Endodermal cell (in vitro differentiated cells): ENCODE data around the gene RNF220. TPM values are rescaled to one million over a fixed set of nuclear protein-coding genes. Genes with fewer than 3 reads are reported as not detected.
A peak's percentile ranks its signal among the peaks of the same experiment; 100 is the strongest.

Experiments used
- DNase-seq: peaks from one replicate; pipeline ENCODE4 v3.0.0-alpha.2; 2017
- H3K27ac ChIP-seq: 2 replicates; pipeline ENCODE4 v1.5.1; 2013; ENCODE audit warnings: mild to moderate bottlenecking, low read depth, low read length, moderate library complexity
- H3K27me3 ChIP-seq: 2 replicates; pipeline ENCODE4 v1.6.1; 2013; ENCODE audit warnings: mild to moderate bottlenecking, low read length, moderate library complexity; ENCODE audit not compliant: insufficient read depth, control insufficient read depth, poor library complexity, severe bottlenecking
- H3K36me3 ChIP-seq: 2 replicates; pipeline ENCODE4 v1.7.0; 2013; ENCODE audit warnings: mild to moderate bottlenecking, low read length, moderate library complexity; ENCODE audit not compliant: control insufficient read depth, insufficient read depth
- H3K4me1 ChIP-seq: one replicate; pipeline ENCODE4 v1.7.0; 2013; ENCODE audit warnings: low read length; ENCODE audit not compliant: control insufficient read depth, insufficient read depth
- H3K4me3 ChIP-seq: 2 replicates; pipeline ENCODE4 v1.5.1; 2013; ENCODE audit warnings: mild to moderate bottlenecking, low read length, moderate library complexity
- H3K9ac ChIP-seq: 2 replicates; pipeline ENCODE4 v1.6.1; 2013; ENCODE audit warnings: mild to moderate bottlenecking, low read length, moderate library complexity; ENCODE audit not compliant: poor library complexity, severe bottlenecking; ENCODE audit errors: extremely low read depth
- H3K9me3 ChIP-seq: 2 replicates; pipeline ENCODE4 v1.6.1; 2013; ENCODE audit warnings: mild to moderate bottlenecking, low read length, moderate library complexity; ENCODE audit not compliant: control insufficient read depth
- H3K27ac Mint-ChIP-seq: 2 replicates; pipeline ENCODE4 v1.8.0; 2020; ENCODE audit warnings: mixed read lengths
- H3K27me3 Mint-ChIP-seq: 2 replicates; pipeline ENCODE4 v1.8.0; 2021; ENCODE audit warnings: mild to moderate bottlenecking, mixed read lengths; ENCODE audit not compliant: insufficient read depth
- H3K36me3 Mint-ChIP-seq: 2 replicates; pipeline ENCODE4 v1.8.0; 2020; ENCODE audit warnings: low read depth, mixed read lengths
- H3K4me1 Mint-ChIP-seq: 2 replicates; pipeline ENCODE4 v1.8.0; 2020; ENCODE audit warnings: mixed read lengths
- H3K4me3 Mint-ChIP-seq: 2 replicates; pipeline ENCODE4 v1.8.0; 2020; ENCODE audit warnings: mild to moderate bottlenecking, moderate library complexity, mixed read lengths
- H3K9me3 Mint-ChIP-seq: 2 replicates; pipeline ENCODE4 v1.8.0; 2020; ENCODE audit warnings: mild to moderate bottlenecking, mixed read lengths
- CTCF ChIP-seq: fragments of 200-600 bp; sonication (generic); conservative IDR thresholded peaks from 2 replicates; pipeline ENCODE4 v1.5.0; 2021; ENCODE audit warnings: antibody characterized with exemption, mild to moderate bottlenecking
- WGBS, 2 experiments: methylation state at CpG; one replicate each; pipeline versions ENCODE4 v1.1.5 to v1.1.7; 2013; ENCODE audit warnings: missing lambda C conversion rate in 2 of 2, mixed read lengths in 1 of 2; ENCODE audit not compliant: insufficient coverage in 1 of 2, insufficient read length in 1 of 2; 5-methylcytosine and 5-hydroxymethylcytosine counted together
- total RNA-seq, 2 donors: library from RNA; stranded (reverse); fragmentation: NEBNext Ultra II Directional in 1 of 2; extraction: Animal tissue kit (Norgen Biotek cat#: 25700) in 1 of 2; gene quantifications; 2 replicates in 1 of 2; 3 replicates in 1 of 2; pipeline ENCODE4 v1.2.1, GENCODE V29; 2021

The RNF220 gene
- total RNA-seq, 2 donors from 2014 or later: 94.6 to 95.5 TPM

- peaks cover 93% of the 10 kb centered on the region for H3K27me3 ChIP-seq
Observed at GRCh38 chr1:44417351-44418021, 12.4 kb downstream of the RNF220 start.

GRCh38 chr1:44418022-44418673, 13.1 kb downstream of the RNF220 start:
- DNase-seq: peak; percentile 77
- Histone ChIP-seq H3K27ac (peak overlapping the region; percentile 27), H3K9ac (no peak overlapping the region), H3K9me3 (no peaks in the 10 kb centered on the region), H3K4me1 (peaks cover 3% of the 10 kb centered on the region), H3K27me3 (peaks cover 92% of the 10 kb centered on the region), H3K4me3 (peak overlapping the region; percentile 71), H3K36me3 (no peaks in the 10 kb centered on the region)
- Mint-ChIP-seq H3K36me3 (no peaks in the 10 kb centered on the region), H3K4me3 (peak overlapping the region; percentile 55), H3K27ac (no peak overlapping the region), H3K27me3 (peaks cover 70% of the 10 kb centered on the region), H3K4me1 (peaks cover 18% of the 10 kb centered on the region), H3K9me3 (no peaks in the 10 kb centered on the region)
- TF ChIP-seq CTCF: no peak
- WGBS, 2 experiments: 5 to 6% methylated on average over 16 to 46 of the region's 46 CpGs

More at GRCh38 chr1:44417351-44418021, 12.4 kb downstream of the RNF220 start:
- H3K4me1 ChIP-seq: peaks cover 3% of the 10 kb centered on the region
- Mint-ChIP-seq H3K4me3 (peak overlapping the region; percentile 55), H3K4me1 (peaks cover 18% of the 10 kb centered on the region), H3K27me3 (peaks cover 65% of the 10 kb centered on the region), H3K36me3 (no peaks in the 10 kb centered on the region), H3K27ac (no peak overlapping the region), H3K9me3 (no peaks in the 10 kb centered on the region)
- H3K27ac ChIP-seq: peak overlapping the region; percentile 34
- peak; percentile 95 for DNase-seq
- no peaks in the 10 kb centered on the region for H3K36me3 ChIP-seq
- no peak for TF ChIP-seq CTCF
- H3K4me3 ChIP-seq: peak overlapping the region; percentile 71
- no peaks in the 10 kb centered on the region for H3K9me3 ChIP-seq
- 0 to 3% methylated on average over 6 to 65 of the region's 65 CpGs for WGBS, 2 experiments
- no peak overlapping the region for H3K9ac ChIP-seq

- Histone ChIP-seq H3K27ac (no peak overlapping the region), H3K4me1 (peaks cover 3% of the 10 kb centered on the region)
Observed at GRCh38 chr1:44419901-44420300, 14.8 kb downstream of the RNF220 start.

More at GRCh38 chr1:44419901-44420300, 14.8 kb downstream of the RNF220 start:
- Histone ChIP-seq H3K36me3 (no peaks in the 10 kb centered on the region), H3K9me3 (no peaks in the 10 kb centered on the region), H3K9ac (no peak overlapping the region), H3K27me3 (peaks cover 75% of the 10 kb centered on the region), H3K4me3 (no peak overlapping the region)
- H3K36me3 Mint-ChIP-seq: no peaks in the 10 kb centered on the region
- DNase-seq: no peak
- H3K9me3 Mint-ChIP-seq: no peaks in the 10 kb centered on the region
- TF ChIP-seq CTCF: no peak
- H3K4me3 Mint-ChIP-seq: no peak overlapping the region
- no peak overlapping the region for H3K27ac Mint-ChIP-seq
- H3K27me3 Mint-ChIP-seq: peaks cover 84% of the 10 kb centered on the region
- peaks cover 19% of the 10 kb centered on the region for H3K4me1 Mint-ChIP-seq
- 92 to 93% methylated on average over 2 to 3 of the region's 3 CpGs for WGBS, 2 experiments
